HG03354 (cell line): ENCODE measurements around the gene BCAS3.
"Not testable (repeated sequence)": the region's sequence is repeated elsewhere in the genome, so short reads cannot be mapped to it uniquely, and the experiment has no call there.

Experiments
- ATAC-seq: cut with Tn5 transposase; IDR thresholded peaks from one replicate; pipeline ENCODE4 v1.9.1; 2021; ENCODE audit warnings: mild to moderate bottlenecking; ENCODE audit not compliant: unreplicated experiment, poor library complexity, severe bottlenecking

Gene BCAS3

GRCh38 chr17:61423967-61424649 lies 746.5 kb downstream of the BCAS3 start:
- no peak for ATAC-seq

- ATAC-seq: no peak
Measured at GRCh38 chr17:61425682-61426481, 748.2 kb downstream of the BCAS3 start.

GRCh38 chr17:61426482-61427304 lies 749.0 kb downstream of the BCAS3 start:
- ATAC-seq: no peak

GRCh38 chr17:61427567-61427966 lies 749.9 kb downstream of the BCAS3 start:
- no peak for ATAC-seq

- no peak for ATAC-seq
Measured at GRCh38 chr17:61429274-61429673, 751.6 kb downstream of the BCAS3 start.

GRCh38 chr17:61429831-61430230 lies 752.2 kb downstream of the BCAS3 start:
- not testable (repeated sequence) for ATAC-seq

GRCh38 chr17:61431594-61432311 lies 754.1 kb downstream of the BCAS3 start:
- no peak for ATAC-seq

GRCh38 chr17:61436273-61436672 lies 758.6 kb downstream of the BCAS3 start:
- ATAC-seq: no peak

- no peak for ATAC-seq
Measured at GRCh38 chr17:61436995-61437704, 759.5 kb downstream of the BCAS3 start.

GRCh38 chr17:61440697-61441096 lies 763.0 kb downstream of the BCAS3 start:
- ATAC-seq: no peak

GRCh38 chr17:61441507-61441906 lies 763.9 kb downstream of the BCAS3 start:
- not testable (repeated sequence) for ATAC-seq

GRCh38 chr17:61442136-61442775 lies 764.6 kb downstream of the BCAS3 start:
- ATAC-seq: no peak
